ENCODE data around the gene XIRP2. TPM values are rescaled to one million over a fixed set of nuclear protein-coding genes. Genes with fewer than 3 reads are reported as not detected.
A peak's percentile ranks its signal among the peaks of the same experiment; 100 is the strongest.

XIRP2 gene
- total RNA-seq, 1 experiment from 2014 or later, result not detected

- H3K27ac Mint-ChIP-seq (ENCODE audit: unreplicated experiment), result peak overlapping the region; percentile 37
- intact Hi-C loops (cut with micrococcal nuclease; ENCODE audit: unreplicated experiment), result no loop called here
- no peaks in the 10 kb centered on the region for H3K27me3 Mint-ChIP-seq (ENCODE audit: unreplicated experiment)
- H3K9me3 Mint-ChIP-seq (ENCODE audit: low read depth, unreplicated experiment), result peaks cover 6% of the 10 kb centered on the region
- BruUV-seq (replicated peaks), result no TSS peak
- no peak overlapping the region for H3K4me3 Mint-ChIP-seq (ENCODE audit: low read depth, unreplicated experiment)
- no peak for TF ChIP-seq CTCF (IDR thresholded peaks at IDR 0.05; ENCODE audit: unreplicated experiment)
- no peaks in the 10 kb centered on the region for H3K36me3 Mint-ChIP-seq (ENCODE audit: insufficient read depth, unreplicated experiment)
- no peak for DNase-seq
- peaks cover 10% of the 10 kb centered on the region for H3K4me1 Mint-ChIP-seq (ENCODE audit: low read depth, unreplicated experiment)
- CTCF ChIA-PET, result interaction anchor here (1.2 kb wide), 1 partner anchor 15 kb away, joined by 3 read pairs; no protein-coding TSS in a partner anchor
Measured at GRCh38 chr2:166972418-166972817, 84.1 kb downstream of the XIRP2 start.

GRCh38 chr2:166984188-166984587 lies 95.9 kb downstream of the XIRP2 start:
- no peaks in the 10 kb centered on the region for H3K27me3 Mint-ChIP-seq (ENCODE audit: unreplicated experiment)
- H3K9me3 Mint-ChIP-seq (ENCODE audit: low read depth, unreplicated experiment), result peaks cover 9% of the 10 kb centered on the region
- TF ChIP-seq CTCF (IDR thresholded peaks at IDR 0.05; ENCODE audit: unreplicated experiment), result no peak
- no peak for DNase-seq
- intact Hi-C loops (cut with micrococcal nuclease; ENCODE audit: unreplicated experiment), result no loop called here
- H3K4me1 Mint-ChIP-seq (ENCODE audit: low read depth, unreplicated experiment), result no peaks in the 10 kb centered on the region
- no peak overlapping the region for H3K4me3 Mint-ChIP-seq (ENCODE audit: low read depth, unreplicated experiment)
- CTCF ChIA-PET, result no interaction called here
- H3K27ac Mint-ChIP-seq (ENCODE audit: unreplicated experiment), result no peak overlapping the region
- no TSS peak for BruUV-seq (replicated peaks)
- H3K36me3 Mint-ChIP-seq (ENCODE audit: insufficient read depth, unreplicated experiment), result no peaks in the 10 kb centered on the region

GRCh38 chr2:166984797-166985196 lies 96.5 kb downstream of the XIRP2 start:
- Mint-ChIP-seq H3K27me3 (ENCODE audit: unreplicated experiment) (no peaks in the 10 kb centered on the region), H3K27ac (ENCODE audit: unreplicated experiment) (no peak overlapping the region), H3K4me1 (ENCODE audit: low read depth, unreplicated experiment) (no peaks in the 10 kb centered on the region), H3K36me3 (ENCODE audit: insufficient read depth, unreplicated experiment) (no peaks in the 10 kb centered on the region), H3K9me3 (ENCODE audit: low read depth, unreplicated experiment) (peaks cover 9% of the 10 kb centered on the region), H3K4me3 (ENCODE audit: low read depth, unreplicated experiment) (no peak overlapping the region)
- DNase-seq, result no peak
- BruUV-seq (replicated peaks), result no TSS peak
- TF ChIP-seq CTCF (IDR thresholded peaks at IDR 0.05; ENCODE audit: unreplicated experiment), result no peak
- CTCF ChIA-PET, result interaction anchor here (0.6 kb wide), 1 partner anchor 741 kb away, joined by 3 read pairs; no protein-coding TSS in a partner anchor
- intact Hi-C loops (cut with micrococcal nuclease; ENCODE audit: unreplicated experiment), result no loop called here

GRCh38 chr2:166994588-166995336 lies 106.5 kb downstream of the XIRP2 start:
- Mint-ChIP-seq H3K27me3 (ENCODE audit: unreplicated experiment) (no peaks in the 10 kb centered on the region), H3K27ac (ENCODE audit: unreplicated experiment) (no peak overlapping the region), H3K9me3 (ENCODE audit: low read depth, unreplicated experiment) (no peaks in the 10 kb centered on the region), H3K36me3 (ENCODE audit: insufficient read depth, unreplicated experiment) (no peaks in the 10 kb centered on the region), H3K4me1 (ENCODE audit: low read depth, unreplicated experiment) (no peaks in the 10 kb centered on the region), H3K4me3 (ENCODE audit: low read depth, unreplicated experiment) (no peak overlapping the region)
- no peak for DNase-seq
- no peak for TF ChIP-seq CTCF (IDR thresholded peaks at IDR 0.05; ENCODE audit: unreplicated experiment)
- CTCF ChIA-PET, result no interaction called here
- intact Hi-C loops (cut with micrococcal nuclease; ENCODE audit: unreplicated experiment), result no loop called here
- BruUV-seq (replicated peaks), result no TSS peak

All from Calu3 (cell line).